Sigmoid colon (tissue), 3 donors: Measurements from ENCODE around the gene TSEN54.

Source experiments
- CTCF ChIP-seq, 4 experiments: fragments of 450-650 bp in 3 of 4; fragments of 200-600 bp in 1 of 4; IDR thresholded peaks; one replicate each; pipeline ENCODE4 v1.5.1; 2016 to 2019; ENCODE audit warnings: antibody characterized with exemption in 4 of 4, mild to moderate bottlenecking in 3 of 4, moderate library complexity in 2 of 4
- POLR2A ChIP-seq, 2 donors: fragments of 450-650 bp; IDR thresholded peaks; one replicate each; pipeline ENCODE4 v1.6.1; 2016; ENCODE audit warnings: antibody characterized with exemption in 2 of 2, mild to moderate bottlenecking in 2 of 2, moderate library complexity in 2 of 2

- TF ChIP-seq POLR2A (IDR thresholded peaks at IDR 0.05) (no peak), CTCF (IDR thresholded peaks at IDR 0.05) (no peak)
Observed at GRCh38 chr17:75564195-75564594, 47.9 kb downstream of the TSEN54 start.
